NCI-H2029 treated with DMSO at 0.1 percent for 48 hours (cell line): ENCODE data around the gene SIM1.

Source experiments
- DNase-seq: peaks from one replicate; lab custom pipeline; 2025; lab: John Stamatoyannopoulos, UW

The SIM1 gene

GRCh38 chr6:100353276-100354015 is 111.3 kb downstream of the SIM1 start:
- no peak for DNase-seq

GRCh38 chr6:100350139-100350538 is 114.6 kb downstream of the SIM1 start:
- no peak for DNase-seq

- DNase-seq = no peak
Measured at GRCh38 chr6:100349366-100349765, 115.4 kb downstream of the SIM1 start.

GRCh38 chr6:100347901-100348550 is 116.7 kb downstream of the SIM1 start:
- no peak for DNase-seq

- DNase-seq = no peak
Measured at GRCh38 chr6:100346828-100347227, 117.9 kb downstream of the SIM1 start.

GRCh38 chr6:100346203-100346602 is 118.5 kb downstream of the SIM1 start:
- DNase-seq = no peak

- DNase-seq = no peak
Measured at GRCh38 chr6:100344761-100345160, 120.0 kb downstream of the SIM1 start.

- no peak for DNase-seq
Measured at GRCh38 chr6:100344321-100344720, 120.4 kb downstream of the SIM1 start.

- DNase-seq = no peak
Measured at GRCh38 chr6:100343316-100344077, 121.2 kb downstream of the SIM1 start.

- DNase-seq = no peak
Measured at GRCh38 chr6:100342830-100343229, 121.9 kb downstream of the SIM1 start.

GRCh38 chr6:100339574-100340255 is 125.0 kb downstream of the SIM1 start:
- no peak for DNase-seq

- no peak for DNase-seq
Measured at GRCh38 chr6:100338090-100338489, 126.6 kb downstream of the SIM1 start.

GRCh38 chr6:100336876-100337275 is 127.8 kb downstream of the SIM1 start:
- no peak for DNase-seq

- DNase-seq = no peak
Measured at GRCh38 chr6:100335991-100336390, 128.7 kb downstream of the SIM1 start.
